HG03342 (cell line): ENCODE data around the gene SLAMF1.
"Not testable (repeated sequence)": the region's sequence is repeated elsewhere in the genome, so short reads cannot be mapped to it uniquely, and the experiment has no call there.

ENCODE experiments used
- ATAC-seq: cut with Tn5 transposase; IDR thresholded peaks from one replicate; pipeline ENCODE4 v1.9.1; 2021; ENCODE audit warnings: mild to moderate bottlenecking, moderate library complexity; ENCODE audit not compliant: unreplicated experiment

SLAMF1 gene

GRCh38 chr1:160646711-160647328, at the start of gene SLAMF1:
TSS of gene SLAMF1 (minus strand) at chr1:160647044. CDS start at chr1:160646945, 99 bp downstream.
- peak; percentile 48 for ATAC-seq

GRCh38 chr1:160692390-160692789, 45.5 kb upstream of the SLAMF1 start:
- ATAC-seq: not testable (repeated sequence)

- ATAC-seq: no peak
Observed at GRCh38 chr1:160685266-160685665, 38.4 kb upstream of the SLAMF1 start.

- ATAC-seq: no peak
Observed at GRCh38 chr1:160682983-160683865, 36.4 kb upstream of the SLAMF1 start.

- no peak for ATAC-seq
Observed at GRCh38 chr1:160681891-160682140, 35.0 kb upstream of the SLAMF1 start.

GRCh38 chr1:160681066-160681890, 34.4 kb upstream of the SLAMF1 start:
- ATAC-seq: peak; percentile 59

- no peak for ATAC-seq
Observed at GRCh38 chr1:160680399-160680798, 33.6 kb upstream of the SLAMF1 start.

- no peak for ATAC-seq
Observed at GRCh38 chr1:160679893-160680292, 33.0 kb upstream of the SLAMF1 start.

GRCh38 chr1:160676869-160677597, 30.2 kb upstream of the SLAMF1 start:
- ATAC-seq: no peak

GRCh38 chr1:160675641-160676410, 29.0 kb upstream of the SLAMF1 start:
- peak; percentile 55 for ATAC-seq

- no peak for ATAC-seq
Observed at GRCh38 chr1:160674415-160674814, 27.6 kb upstream of the SLAMF1 start.

GRCh38 chr1:160672789-160673695, 26.2 kb upstream of the SLAMF1 start:
- ATAC-seq: no peak

GRCh38 chr1:160671603-160672517, 25.0 kb upstream of the SLAMF1 start:
- ATAC-seq: no peak

- ATAC-seq: no peak
Observed at GRCh38 chr1:160670701-160671100, 23.9 kb upstream of the SLAMF1 start.

GRCh38 chr1:160669802-160670201, 23.0 kb upstream of the SLAMF1 start:
- ATAC-seq: no peak

- no peak for ATAC-seq
Observed at GRCh38 chr1:160669276-160669675, 22.4 kb upstream of the SLAMF1 start.

- no peak for ATAC-seq
Observed at GRCh38 chr1:160667896-160668295, 21.1 kb upstream of the SLAMF1 start.

- ATAC-seq: no peak
Observed at GRCh38 chr1:160666079-160666442, 19.2 kb upstream of the SLAMF1 start.
